GM10266 (cell line): Measurements from ENCODE around the gene ANKRD55.
"Not testable (repeated sequence)": the region's sequence is repeated elsewhere in the genome, so short reads cannot be mapped to it uniquely, and the experiment has no call there.

ENCODE experiments used
- DNase-seq: peaks from one replicate; pipeline ENCODE4 v3.0.0; 2012; ENCODE audit errors: extremely low spot score
- TF ChIP-seq, protein P1 (sequence below): IDR thresholded peaks from 2 replicates; pipeline ENCODE4 v1.5.1; 2012; ENCODE audit warnings: mild to moderate bottlenecking, low read depth; ENCODE audit not compliant: control insufficient read depth, insufficient read depth; ENCODE audit errors: missing control alignments

ANKRD55 gene

DNA sequence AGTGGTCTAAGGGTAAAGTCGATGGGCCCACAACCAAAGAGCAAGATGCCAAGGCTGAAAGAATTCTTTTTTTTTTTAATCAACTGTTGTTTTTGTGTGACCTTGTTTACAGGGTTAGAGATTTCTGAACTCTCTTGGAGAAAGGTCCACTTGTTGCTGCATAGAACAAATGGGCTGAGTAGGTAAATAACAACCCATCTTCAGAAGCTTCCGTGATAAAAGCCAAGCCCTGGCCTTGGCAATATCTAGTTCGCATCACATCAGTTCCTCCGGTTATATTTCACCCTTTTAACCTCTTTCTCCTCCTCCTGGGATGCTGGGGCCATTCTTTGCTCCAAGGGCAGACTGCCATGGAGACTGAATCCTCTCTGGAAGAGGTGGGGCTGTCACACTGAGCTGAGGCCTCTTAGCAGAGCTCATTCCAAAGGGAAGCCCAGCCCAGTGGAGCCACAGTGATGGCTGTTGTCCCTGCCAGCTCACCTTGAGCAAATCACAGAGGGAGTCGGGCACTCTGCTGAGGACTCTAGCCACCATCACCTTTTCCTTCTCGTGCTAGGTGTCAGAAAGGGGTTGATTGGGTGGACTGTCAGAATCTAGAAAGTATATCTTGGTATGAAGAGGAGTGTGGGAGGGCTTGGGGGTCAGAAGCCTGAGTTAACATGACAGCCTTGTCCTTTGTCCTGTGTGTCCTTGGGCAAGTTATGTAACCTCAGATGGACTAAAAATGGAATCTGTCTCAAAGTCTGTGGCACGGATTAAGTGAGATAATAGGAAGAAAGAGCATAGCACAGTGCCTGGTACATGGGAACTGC lies 17.9 kb downstream of the ANKRD55 start:
- TF ChIP-seq, protein P1, sequence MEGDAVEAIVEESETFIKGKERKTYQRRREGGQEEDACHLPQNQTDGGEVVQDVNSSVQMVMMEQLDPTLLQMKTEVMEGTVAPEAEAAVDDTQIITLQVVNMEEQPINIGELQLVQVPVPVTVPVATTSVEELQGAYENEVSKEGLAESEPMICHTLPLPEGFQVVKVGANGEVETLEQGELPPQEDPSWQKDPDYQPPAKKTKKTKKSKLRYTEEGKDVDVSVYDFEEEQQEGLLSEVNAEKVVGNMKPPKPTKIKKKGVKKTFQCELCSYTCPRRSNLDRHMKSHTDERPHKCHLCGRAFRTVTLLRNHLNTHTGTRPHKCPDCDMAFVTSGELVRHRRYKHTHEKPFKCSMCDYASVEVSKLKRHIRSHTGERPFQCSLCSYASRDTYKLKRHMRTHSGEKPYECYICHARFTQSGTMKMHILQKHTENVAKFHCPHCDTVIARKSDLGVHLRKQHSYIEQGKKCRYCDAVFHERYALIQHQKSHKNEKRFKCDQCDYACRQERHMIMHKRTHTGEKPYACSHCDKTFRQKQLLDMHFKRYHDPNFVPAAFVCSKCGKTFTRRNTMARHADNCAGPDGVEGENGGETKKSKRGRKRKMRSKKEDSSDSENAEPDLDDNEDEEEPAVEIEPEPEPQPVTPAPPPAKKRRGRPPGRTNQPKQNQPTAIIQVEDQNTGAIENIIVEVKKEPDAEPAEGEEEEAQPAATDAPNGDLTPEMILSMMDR, result no peak

DNA sequence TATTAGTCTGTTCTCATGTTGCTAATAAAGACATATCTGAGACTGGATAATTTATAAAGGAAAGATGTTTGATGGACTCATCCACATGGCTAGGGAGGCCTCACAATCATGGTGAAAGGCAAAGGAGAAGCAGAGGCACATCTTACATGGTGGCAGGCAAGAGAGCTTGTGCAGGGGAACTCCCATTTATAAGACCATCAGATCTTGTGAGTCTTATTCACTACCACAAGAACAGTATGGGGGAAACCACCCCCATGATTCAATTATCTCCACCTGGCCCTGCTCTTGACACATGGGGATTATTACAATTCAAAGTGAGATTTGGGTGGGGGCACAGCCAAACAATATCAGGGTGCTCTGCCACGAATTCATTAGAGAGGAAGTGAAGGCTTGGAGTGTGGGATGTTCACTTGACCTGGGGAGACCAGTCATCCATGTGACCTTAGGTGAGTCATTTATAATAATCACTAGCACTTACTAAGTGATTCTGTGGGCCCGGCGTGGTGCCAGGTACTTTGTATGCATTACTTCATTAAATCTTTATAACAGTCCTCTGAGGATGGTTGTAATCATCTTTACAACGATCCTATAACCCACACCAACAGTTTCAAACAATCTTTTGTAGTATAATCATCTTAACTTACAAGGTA lies 19.1 kb downstream of the ANKRD55 start:
- not testable (repeated sequence) for DNase-seq

More for the DNA sequence above, 17.9 kb downstream of the ANKRD55 start:
- DNase-seq, result no peak

DNA sequence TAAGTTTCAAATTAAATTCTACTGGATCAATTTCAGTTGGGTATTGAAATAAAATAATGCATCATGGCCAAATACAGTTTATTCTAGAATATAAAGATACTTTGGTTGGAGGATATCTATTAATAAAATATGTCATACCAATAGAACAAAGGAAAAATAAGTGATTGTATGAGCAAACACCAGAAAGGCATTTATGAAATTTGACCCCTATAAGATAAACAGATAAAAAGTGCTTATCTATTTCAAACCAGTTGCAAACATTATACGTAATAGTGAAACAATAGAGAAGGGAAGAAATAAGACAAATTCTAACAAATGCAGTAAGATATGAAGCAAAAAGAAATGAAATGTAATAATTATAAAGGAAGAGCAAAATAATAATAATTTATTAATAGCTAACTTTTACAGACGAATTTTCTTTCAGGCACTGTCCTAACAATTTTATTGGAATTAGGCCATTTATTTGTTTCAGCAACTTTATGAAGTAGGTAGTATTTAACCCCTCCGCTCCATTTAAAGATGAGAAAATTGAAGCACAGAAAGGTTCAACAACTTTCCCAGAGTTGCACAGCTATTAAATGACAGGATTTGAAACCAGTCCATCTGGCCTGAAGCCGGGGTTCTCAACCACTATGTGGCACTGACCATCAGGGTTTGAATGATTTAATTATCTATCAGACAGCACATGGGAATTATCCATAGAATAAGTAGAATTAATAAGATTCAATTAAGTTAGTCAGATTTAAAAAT lies 20.8 kb downstream of the ANKRD55 start:
- DNase-seq, result no peak

DNA sequence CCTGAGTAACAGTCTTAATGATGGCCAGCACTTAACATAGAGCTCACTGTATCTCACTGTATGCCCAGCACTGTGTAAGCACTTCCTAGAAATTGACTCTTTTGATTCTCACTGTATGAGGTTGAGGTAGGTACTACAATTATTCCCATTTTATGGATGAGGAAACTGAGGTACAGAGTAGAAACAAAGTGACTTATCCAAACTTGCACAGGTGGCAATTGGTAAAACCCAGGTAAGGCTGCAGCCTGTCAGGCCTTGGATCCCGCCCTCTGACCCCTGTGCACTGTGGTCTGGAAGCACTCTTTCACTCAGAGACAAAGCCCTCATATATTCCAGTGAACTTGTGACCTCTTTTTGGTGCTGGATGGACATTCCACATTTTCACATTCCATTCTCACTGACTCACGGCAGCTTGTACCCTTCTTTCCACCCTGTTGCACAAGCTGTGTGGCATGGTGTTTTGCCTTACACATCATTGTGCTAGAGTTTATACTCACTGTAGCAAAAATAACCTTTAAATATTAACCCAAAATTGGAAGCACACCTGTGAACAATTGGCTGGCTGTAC lies 21.7 kb downstream of the ANKRD55 start:
- TF ChIP-seq, protein P1, result no peak
- DNase-seq, result no peak

More for the DNA sequence above, 20.8 kb downstream of the ANKRD55 start:
- TF ChIP-seq, protein P1, result no peak

DNA sequence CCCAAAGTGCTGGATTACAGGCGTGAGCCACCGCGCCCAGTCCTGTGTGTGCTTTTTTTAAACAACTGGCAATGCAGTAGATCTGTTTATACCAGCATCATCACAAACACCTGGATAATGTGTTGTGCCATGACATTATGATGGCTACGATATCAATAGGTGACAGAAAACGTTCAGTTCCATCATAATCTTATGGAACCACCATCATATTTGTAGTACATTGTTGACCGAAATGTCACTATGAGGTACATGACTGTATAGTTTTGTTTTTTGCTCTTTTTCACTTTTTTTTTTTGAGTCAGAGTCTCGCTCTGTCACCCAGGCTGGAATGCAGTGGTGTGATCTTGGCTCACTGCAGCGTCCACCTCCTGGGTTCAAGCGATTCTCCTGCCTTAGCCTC lies 24.4 kb downstream of the ANKRD55 start:
- TF ChIP-seq, protein P1, result no peak
- no peak for DNase-seq

DNA sequence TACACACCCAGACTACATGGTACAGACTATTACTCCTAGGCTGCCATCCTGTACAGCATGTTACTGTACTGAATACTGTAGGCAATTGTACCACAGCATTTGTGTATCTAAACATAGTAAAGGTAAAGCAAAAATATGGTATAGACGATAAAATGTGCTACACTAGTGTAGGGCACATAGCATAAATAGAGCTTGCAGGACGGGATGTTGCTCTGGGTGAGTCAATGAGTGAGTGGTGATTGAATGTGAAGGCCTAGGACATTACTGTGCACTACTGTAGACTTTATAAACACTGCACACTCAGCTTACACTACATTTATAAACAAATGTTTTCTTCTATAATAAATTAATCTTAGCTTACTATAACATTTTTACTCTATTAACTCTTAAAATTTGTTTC lies 25.6 kb downstream of the ANKRD55 start:
- TF ChIP-seq, protein P1, result no peak
- DNase-seq, result no peak

DNA sequence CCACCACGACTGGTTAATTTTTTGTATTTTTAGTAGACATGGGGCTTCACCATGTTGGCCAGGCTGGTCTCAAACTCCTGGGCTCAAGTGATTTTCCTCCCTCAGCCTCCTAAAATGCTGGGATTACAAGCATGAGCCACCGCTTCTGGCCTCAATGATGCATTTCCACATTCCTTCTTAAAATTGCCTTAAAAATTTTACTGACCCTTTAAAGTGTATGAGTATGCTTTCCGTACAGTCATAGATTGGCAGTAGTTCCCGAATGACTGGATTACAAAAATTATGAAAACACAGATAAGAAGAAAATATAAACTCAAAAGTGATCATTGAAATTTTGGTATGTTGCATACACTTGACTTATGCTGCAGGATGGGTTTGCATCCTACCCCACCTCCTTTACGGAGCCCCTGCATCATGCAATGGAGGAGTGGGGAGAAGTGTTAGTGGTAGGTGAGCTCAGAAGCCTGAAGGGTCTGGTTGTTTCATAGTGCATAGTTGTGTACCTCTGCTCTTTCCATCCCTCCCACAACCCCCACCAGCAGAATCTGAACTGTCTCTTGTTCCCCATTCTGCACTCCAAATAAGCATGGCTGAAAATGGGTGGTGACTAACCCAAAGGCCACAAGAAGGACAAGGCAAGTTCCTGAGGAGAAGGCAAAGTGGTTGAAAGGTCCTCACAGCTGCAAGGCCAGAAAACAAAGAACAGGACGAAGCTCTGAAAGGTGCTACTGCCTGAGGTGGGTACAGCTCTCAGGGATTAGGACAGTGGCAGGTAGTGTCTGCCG lies 26.8 kb downstream of the ANKRD55 start:
- TF ChIP-seq, protein P1, result no peak
- no peak for DNase-seq

DNA sequence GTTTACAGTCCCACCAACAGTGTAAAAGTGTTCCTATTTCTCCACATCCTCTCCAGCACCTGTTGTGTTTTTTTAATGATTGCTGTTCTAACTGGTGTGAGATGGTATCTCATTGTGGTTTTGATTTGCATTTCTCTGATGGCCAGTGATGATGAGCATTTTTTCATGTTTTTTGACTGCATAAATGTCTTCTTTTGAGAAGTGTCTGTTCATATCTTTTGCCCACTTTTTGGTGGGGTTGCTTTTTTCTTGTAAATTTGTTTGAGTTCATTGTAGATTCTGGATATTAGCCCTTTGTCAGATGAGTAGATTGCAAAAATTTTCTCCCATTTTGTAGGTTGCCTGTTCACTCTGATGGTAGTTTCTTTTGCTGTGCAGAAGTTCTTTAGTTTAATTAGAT lies 29.2 kb downstream of the ANKRD55 start:
- DNase-seq, result not testable (repeated sequence)
